Transverse colon (tissue), 4 donors: ENCODE results near the gene CBR1. TPM values are rescaled to one million over a fixed set of nuclear protein-coding genes. Genes with fewer than 3 reads are reported as not detected.

ENCODE experiments used
- DNase-seq: peaks from one replicate; pipeline ENCODE4 v3.0.0-alpha.2; 2019
- H3K27ac ChIP-seq, 4 donors: fragments of 200-600 bp; sonication (generic); 2 replicates each; pipeline ENCODE4 v1.5.1; 2016 to 2018; ENCODE audit warnings: inconsistent platforms in 4 of 4
- H3K27me3 ChIP-seq: fragments of 200-600 bp; sonication (generic); 2 replicates; pipeline ENCODE4 v1.5.1; 2017; ENCODE audit warnings: inconsistent platforms
- H3K36me3 ChIP-seq, 4 donors: fragments of 200-600 bp; sonication (generic); 2 replicates each; pipeline ENCODE4 v1.5.1; 2017 to 2019; ENCODE audit warnings: inconsistent platforms in 4 of 4
- H3K4me1 ChIP-seq, 4 donors: fragments of 200-600 bp; sonication (generic); 2 replicates each; pipeline ENCODE4 v1.5.1; 2017 to 2020; ENCODE audit warnings: inconsistent platforms in 4 of 4
- H3K4me3 ChIP-seq, 4 donors: fragments of 200-600 bp; sonication (generic); 1 replicate in 1 of 4; 2 replicates in 3 of 4; pipeline versions ENCODE4 v1.5.1 to v1.6.1; 2017 to 2019; ENCODE audit warnings: inconsistent platforms in 4 of 4
- H3K9me3 ChIP-seq, 2 donors: fragments of 200-600 bp; sonication (generic); 2 replicates each; pipeline ENCODE4 v1.5.1; 2017 to 2019; ENCODE audit warnings: inconsistent platforms in 2 of 2
- CTCF ChIP-seq, 5 experiments: fragments of 200-600 bp in 3 of 5; fragments of 450-650 bp in 2 of 5; sonication (generic) in 3 of 5; IDR thresholded peaks; 1 replicate in 2 of 5; 2 replicates in 3 of 5; pipeline ENCODE4 v1.5.1; 2016 to 2017; ENCODE audit warnings: antibody characterized with exemption in 5 of 5, inconsistent platforms in 3 of 5, mild to moderate bottlenecking in 2 of 5, moderate library complexity in 1 of 5
- EP300 ChIP-seq: sonication (generic); formaldehyde crosslinking; IDR thresholded peaks from one replicate; pipeline ENCODE4 v1.6.1; 2017; ENCODE audit warnings: antibody characterized with exemption, low read depth
- POLR2A ChIP-seq: fragments of 450-650 bp; IDR thresholded peaks from one replicate; pipeline ENCODE4 v1.6.1; 2016; ENCODE audit warnings: antibody characterized with exemption, mild to moderate bottlenecking, moderate library complexity
- POLR2AphosphoS5 ChIP-seq, 3 donors: sonication (generic); formaldehyde crosslinking; IDR thresholded peaks; one replicate each; pipeline ENCODE4 v1.6.1; 2016; ENCODE audit warnings: antibody characterized with exemption in 3 of 3
- WGBS, 2 donors: methylation state at CpG; one replicate each; pipeline ENCODE4 v1.1.5; 2018; ENCODE audit warnings: low coverage in 1 of 2; 5-methylcytosine and 5-hydroxymethylcytosine counted together
- in situ Hi-C, 4 donors: fragments of 200-750 bp; cut with MboI; loops; one replicate each; pipeline versions ENCODE4 v1.15.0 to v1.15.1; 2017; ENCODE audit warnings: low sequenced_read_pairs in 3 of 4, low pct_ligation_motif_present in 1 of 4, low pct_unique_long_range_greater_than_20kb in 1 of 4
- intact Hi-C: fragments of 100-400 bp; cut with DNase I; formaldehyde crosslinking; loops from one replicate; pipeline ENCODE4 v1.15.1; 2023; ENCODE audit warnings: low total_unique reads
- total RNA-seq, 4 donors: library from RNA; depleted of rRNA; stranded (reverse); fragments of >200 nt; gene quantifications; one replicate each; pipeline ENCODE4 v1.1.0, GENCODE V29; 2016

CBR1 gene
- 100 to 1,000 TPM; 277 to 625 (median 324) TPM for total RNA-seq

- in situ Hi-C loops (no loop called here), intact Hi-C loops (no loop called here)
- peaks cover 0 to 16% (median 0%) of the 10 kb centered on the region in 4 donors for H3K36me3 ChIP-seq
- H3K4me1 ChIP-seq = peaks cover 12 to 71% (median 25%) of the 10 kb centered on the region in 4 donors
- TF ChIP-seq POLR2A (peak; percentile 79), POLR2AphosphoS5 (IDR thresholded peaks at IDR 0.05) (peak; percentile 85 to 93 (median 90)), EP300 (no peak), CTCF (IDR thresholded peaks at IDR 0.05) (peak in 1 of 5 experiments; percentile 39)
- H3K27me3 ChIP-seq = no peaks in the 10 kb centered on the region
- peak; percentile 96 for DNase-seq
- WGBS, 2 donors = 0 to 7% methylated on average over 1 to 18 of the region's 71 CpGs
- H3K9me3 ChIP-seq = no peaks in the 10 kb centered on the region
- H3K27ac ChIP-seq = peak within 1 kb of the TSS; percentile 75 to 92 (median 86)
- peak within 1 kb of the TSS; percentile 48 to 77 (median 66) for H3K4me3 ChIP-seq
Measured at GRCh38 chr21:36069713-36070583, at the start of gene CBR1. Gene CBR1 (plus strand): TSS chr21:36070024. CDS start chr21:36070116, 92 bp downstream.

GRCh38 chr21:36021251-36021837, 48.5 kb upstream of the CBR1 start:
- no peak overlapping the region for H3K4me3 ChIP-seq
- intact Hi-C loops (loop anchor here (10.0 kb wide), 1 partner anchor 87 kb away; no protein-coding TSS in a partner anchor), in situ Hi-C loops (no loop called here)
- WGBS, 2 donors = 80 to 81% methylated on average over 9 to 11 of the region's 11 CpGs
- H3K9me3 ChIP-seq = no peaks in the 10 kb centered on the region
- TF ChIP-seq POLR2AphosphoS5 (IDR thresholded peaks at IDR 0.05) (no peak), CTCF (IDR thresholded peaks at IDR 0.05) (no peak), POLR2A (no peak), EP300 (no peak)
- H3K36me3 ChIP-seq = no peaks in the 10 kb centered on the region
- no peak for DNase-seq
- H3K27me3 ChIP-seq = peaks cover 4% of the 10 kb centered on the region
- no peak overlapping the region for H3K27ac ChIP-seq
- peaks cover 0 to 8% (median 0%) of the 10 kb centered on the region in 4 donors for H3K4me1 ChIP-seq

- peak overlapping the region in 1 of 4 donors; percentile 28 for H3K27ac ChIP-seq
- peaks cover 0 to 8% (median 0%) of the 10 kb centered on the region in 4 donors for H3K4me1 ChIP-seq
- H3K9me3 ChIP-seq = no peaks in the 10 kb centered on the region
- 53 to 66% methylated on average over 5 to 6 of the region's 6 CpGs for WGBS, 2 donors
- no peaks in the 10 kb centered on the region for H3K36me3 ChIP-seq
- intact Hi-C loops (loop anchor here (10.0 kb wide), 1 partner anchor 88 kb away; no protein-coding TSS in a partner anchor), in situ Hi-C loops (no loop called here)
- no peak for TF ChIP-seq POLR2AphosphoS5 (IDR thresholded peaks at IDR 0.05)
- no peak for TF ChIP-seq POLR2A
- no peak for TF ChIP-seq CTCF (IDR thresholded peaks at IDR 0.05)
- TF ChIP-seq EP300 = no peak
- no peak overlapping the region for H3K4me3 ChIP-seq
- peaks cover 2% of the 10 kb centered on the region for H3K27me3 ChIP-seq
- no peak for DNase-seq
Measured at GRCh38 chr21:36022427-36023091, 47.3 kb upstream of the CBR1 start.

- Histone ChIP-seq H3K4me3 (no peak overlapping the region), H3K36me3 (no peaks in the 10 kb centered on the region), H3K27ac (peak overlapping the region in 2 of 4 donors; percentile 28 to 51), H3K27me3 (no peaks in the 10 kb centered on the region), H3K4me1 (peaks cover 0 to 8% (median 0%) of the 10 kb centered on the region in 4 donors), H3K9me3 (no peaks in the 10 kb centered on the region)
- no peak for DNase-seq
- in situ Hi-C loops = no loop called here
- intact Hi-C loops = loop anchor here (10.0 kb wide), 1 partner anchor 88 kb away; no protein-coding TSS in a partner anchor
- peak in 2 of 3 donors; percentile 45 to 70 for TF ChIP-seq POLR2AphosphoS5 (IDR thresholded peaks at IDR 0.05)
- TF ChIP-seq CTCF (IDR thresholded peaks at IDR 0.05) = no peak
- whole genome bisulfite sequencing, 2 donors = 61 to 67% methylated on average over 2 to 3 of the region's 3 CpGs
Measured at GRCh38 chr21:36023092-36023480, 46.7 kb upstream of the CBR1 start.
